Neuronal stem cell (in vitro differentiated cells): ENCODE results near the gene COL6A2.

Experiments
- DNase-seq: peaks from one replicate; pipeline ENCODE4 v3.0.0-alpha.2; 2013; ENCODE audit warnings: low spot score
- H2AFZ ChIP-seq: one replicate; pipeline ENCODE4 v1.6.1; 2013; ENCODE audit warnings: mild to moderate bottlenecking, low read length, inconsistent platforms
- H2AK5ac ChIP-seq: 2 replicates; pipeline ENCODE4 v1.6.1; 2013; ENCODE audit warnings: low read depth, mild to moderate bottlenecking, inconsistent platforms, low read length, moderate library complexity, mixed read lengths
- H2BK120ac ChIP-seq: 2 replicates; pipeline ENCODE4 v1.6.1; 2013; ENCODE audit warnings: low read depth, mild to moderate bottlenecking, inconsistent platforms, low read length, moderate library complexity, mixed read lengths
- H2BK12ac ChIP-seq: one replicate; pipeline ENCODE4 v1.6.1; 2013; ENCODE audit warnings: low read length, inconsistent platforms
- H2BK15ac ChIP-seq: 2 replicates; pipeline ENCODE4 v1.6.1; 2013; ENCODE audit warnings: mild to moderate bottlenecking, low read length, inconsistent platforms, mixed read lengths
- H2BK5ac ChIP-seq: one replicate; pipeline ENCODE4 v1.6.1; 2013; ENCODE audit warnings: inconsistent platforms, mild to moderate bottlenecking, low read length, moderate library complexity
- H3K14ac ChIP-seq: one replicate; pipeline ENCODE4 v1.6.1; 2013; ENCODE audit warnings: low read length, inconsistent platforms
- H3K18ac ChIP-seq: 2 replicates; pipeline ENCODE4 v1.6.1; 2013; ENCODE audit warnings: low read length, inconsistent platforms
- H3K23ac ChIP-seq: 2 replicates; pipeline ENCODE4 v1.6.1; 2013; ENCODE audit warnings: low read depth, mild to moderate bottlenecking, mixed read lengths, low read length, inconsistent platforms; ENCODE audit not compliant: poor library complexity
- H3K27ac ChIP-seq: replicated peaks from 3 replicates; pipeline ENCODE4 v1.5.1; 2013; ENCODE audit warnings: low read length, inconsistent platforms
- H3K27me3 ChIP-seq, 3 experiments: 2 replicates each; pipeline ENCODE4 v1.6.1; 2013; ENCODE audit warnings: low read length in 3 of 3, mild to moderate bottlenecking in 2 of 3, inconsistent platforms in 1 of 3, low read depth in 1 of 3, mixed read lengths in 1 of 3, moderate library complexity in 1 of 3; ENCODE audit not compliant: control insufficient read depth in 3 of 3, insufficient read depth in 3 of 3
- H3K36me3 ChIP-seq, 2 donors: replicated peaks in 1 of 2; 2 replicates each; pipeline ENCODE4 v1.6.1; 2013; ENCODE audit warnings: low read length in 2 of 2; ENCODE audit not compliant: control insufficient read depth in 2 of 2, insufficient read depth in 2 of 2
- H3K4ac ChIP-seq: 2 replicates; pipeline ENCODE4 v1.6.1; 2013; ENCODE audit warnings: inconsistent platforms, mild to moderate bottlenecking, low read length, moderate library complexity
- H3K4me1 ChIP-seq, 2 donors: 1 replicate in 1 of 2; 2 replicates in 1 of 2; pipeline ENCODE4 v1.6.1; 2013; ENCODE audit warnings: low read length in 2 of 2, low read depth in 1 of 2; ENCODE audit not compliant: control insufficient read depth in 2 of 2, insufficient read depth in 1 of 2
- H3K4me2 ChIP-seq: one replicate; pipeline ENCODE4 v1.6.1; 2013; ENCODE audit warnings: mild to moderate bottlenecking, low read length, inconsistent platforms; ENCODE audit not compliant: insufficient read depth, poor library complexity, severe bottlenecking
- H3K4me3 ChIP-seq, 2 donors: 2 replicates each; pipeline ENCODE4 v1.5.1; 2013; ENCODE audit warnings: low read length in 2 of 2, mild to moderate bottlenecking in 2 of 2, inconsistent platforms in 1 of 2, moderate library complexity in 1 of 2
- H3K79me1 ChIP-seq: one replicate; pipeline ENCODE4 v1.6.1; 2013; ENCODE audit warnings: low read depth, mild to moderate bottlenecking, inconsistent platforms, low read length, moderate library complexity
- H3K9ac ChIP-seq: one replicate; pipeline ENCODE4 v1.6.1; 2013; ENCODE audit warnings: mild to moderate bottlenecking, low read depth, low read length, inconsistent platforms; ENCODE audit not compliant: poor library complexity
- H3K9me3 ChIP-seq, 2 donors: replicated peaks in 1 of 2; 2 replicates each; pipeline versions ENCODE3 to v1.6.1; 2013; ENCODE audit warnings: low read length in 2 of 2, mild to moderate bottlenecking in 2 of 2, inconsistent platforms in 1 of 2, low read depth in 1 of 2, mixed read lengths in 1 of 2, moderate library complexity in 1 of 2; ENCODE audit not compliant: control insufficient read depth in 2 of 2, insufficient read depth in 1 of 2
- H4K8ac ChIP-seq: one replicate; pipeline ENCODE4 v1.6.1; 2013; ENCODE audit warnings: low read depth, mild to moderate bottlenecking, inconsistent platforms, low read length, moderate library complexity
- H4K91ac ChIP-seq: one replicate; pipeline ENCODE4 v1.6.1; 2013; ENCODE audit warnings: low read length, low read depth, mild to moderate bottlenecking, inconsistent platforms; ENCODE audit not compliant: poor library complexity
- WGBS, 2 donors: extraction: QIAGEN DNeasy Blood & Tissue Kit; methylation state at CpG; one replicate each; pipeline ENCODE4 v1.1.7; 2013; ENCODE audit warnings: missing lambda C conversion rate in 2 of 2, mixed read lengths in 1 of 2; ENCODE audit not compliant: insufficient read length in 2 of 2, insufficient replicate concordance in 1 of 2; ENCODE audit errors: extremely low coverage in 2 of 2; 5-methylcytosine and 5-hydroxymethylcytosine counted together

The COL6A2 gene

GRCh38 chr21:46149205-46149901 is 51.4 kb downstream of the COL6A2 start:
- H2BK15ac ChIP-seq = peak overlapping the region; percentile 3
- no CpG with 5 or more reads among the region's 22 CpGs for WGBS, 2 donors
- H2BK5ac ChIP-seq = no peak overlapping the region
- H3K27me3 ChIP-seq = no peaks in the 10 kb centered on the region
- no peak overlapping the region for H3K4me3 ChIP-seq
- H3K4ac ChIP-seq = no peak overlapping the region
- H3K14ac ChIP-seq = peak overlapping the region; percentile 97
- H3K4me2 ChIP-seq = no peak overlapping the region
- no peaks in the 10 kb centered on the region for H3K36me3 ChIP-seq
- no peak for DNase-seq
- H2AFZ ChIP-seq = no peak overlapping the region
- no peak overlapping the region for H3K23ac ChIP-seq
- H4K91ac ChIP-seq = no peak overlapping the region
- no peak overlapping the region for H3K9ac ChIP-seq
- H4K8ac ChIP-seq = no peak overlapping the region
- H3K79me1 ChIP-seq = peaks cover 6% of the 10 kb centered on the region
- H2AK5ac ChIP-seq = peak overlapping the region; percentile 84
- peaks cover 0 to 2% of the 10 kb centered on the region in 2 donors for H3K9me3 ChIP-seq
- H3K4me1 ChIP-seq = peaks cover 7 to 15% of the 10 kb centered on the region in 2 donors
- H2BK12ac ChIP-seq = no peak overlapping the region
- H3K27ac ChIP-seq = no peak overlapping the region
- peak overlapping the region; percentile 57 for H3K18ac ChIP-seq
- H2BK120ac ChIP-seq = no peak overlapping the region

GRCh38 chr21:46150073-46150472 is 52.2 kb downstream of the COL6A2 start:
- Histone ChIP-seq H3K14ac (no peak overlapping the region), H4K8ac (no peak overlapping the region), H3K9me3 (no peaks in the 10 kb centered on the region), H3K23ac (peak overlapping the region; percentile 43), H3K4me2 (no peak overlapping the region), H2AK5ac (peak overlapping the region; percentile 84), H3K4me3 (no peak overlapping the region), H2BK15ac (peak overlapping the region; percentile 85), H4K91ac (no peak overlapping the region), H3K4ac (no peak overlapping the region), H3K9ac (peak overlapping the region; percentile 21), H3K27me3 (no peaks in the 10 kb centered on the region), H3K79me1 (peaks cover 6% of the 10 kb centered on the region), H3K27ac (no peak overlapping the region), H2BK5ac (no peak overlapping the region), H2AFZ (no peak overlapping the region), H3K18ac (peak overlapping the region; percentile 71), H3K4me1 (peaks cover 7 to 15% of the 10 kb centered on the region in 2 donors), H2BK120ac (no peak overlapping the region), H3K36me3 (no peaks in the 10 kb centered on the region), H2BK12ac (no peak overlapping the region)
- DNase-seq = no peak
- WGBS, 2 donors = no CpG with 5 or more reads among the region's 19 CpGs

GRCh38 chr21:46150491-46151121 is 52.7 kb downstream of the COL6A2 start:
- Histone ChIP-seq H3K27me3 (no peaks in the 10 kb centered on the region), H3K23ac (peak overlapping the region; percentile 43), H3K4me2 (no peak overlapping the region), H3K4me3 (no peak overlapping the region), H2BK15ac (peak overlapping the region; percentile 98), H2BK5ac (peak overlapping the region; percentile 53), H3K4ac (no peak overlapping the region), H2BK120ac (no peak overlapping the region), H4K8ac (peak overlapping the region; percentile 65), H2AFZ (no peak overlapping the region), H3K9me3 (no peaks in the 10 kb centered on the region), H3K9ac (no peak overlapping the region), H3K79me1 (peaks cover 6% of the 10 kb centered on the region), H3K27ac (no peak overlapping the region), H3K36me3 (no peaks in the 10 kb centered on the region), H3K4me1 (peaks cover 8 to 19% of the 10 kb centered on the region in 2 donors), H2AK5ac (peak overlapping the region; percentile 97), H4K91ac (no peak overlapping the region), H2BK12ac (peak overlapping the region; percentile 84), H3K18ac (peak overlapping the region; percentile 85), H3K14ac (no peak overlapping the region)
- WGBS, 2 donors = no CpG with 5 or more reads among the region's 24 CpGs
- no peak for DNase-seq

GRCh38 chr21:46151261-46151988 is 53.5 kb downstream of the COL6A2 start:
- Histone ChIP-seq H3K36me3 (peaks cover 0 to 4% of the 10 kb centered on the region in 2 donors), H3K27ac (no peak overlapping the region), H3K9ac (no peak overlapping the region), H2BK12ac (peak overlapping the region; percentile 58), H3K4ac (peak overlapping the region; percentile 53), H3K23ac (no peak overlapping the region), H3K79me1 (peaks cover 5% of the 10 kb centered on the region), H2BK15ac (peak overlapping the region; percentile 99), H2BK120ac (no peak overlapping the region), H3K18ac (peak overlapping the region; percentile 85), H2BK5ac (peak overlapping the region; percentile 75), H3K4me2 (no peak overlapping the region), H3K27me3 (no peaks in the 10 kb centered on the region), H2AK5ac (peak overlapping the region; percentile 97), H3K4me1 (peaks cover 15 to 25% of the 10 kb centered on the region in 2 donors), H3K14ac (peak overlapping the region; percentile 56), H3K9me3 (peaks cover 0 to 3% of the 10 kb centered on the region in 2 donors), H4K8ac (no peak overlapping the region), H3K4me3 (no peak overlapping the region), H2AFZ (no peak overlapping the region), H4K91ac (no peak overlapping the region)
- no peak for DNase-seq
- no CpG with 5 or more reads among the region's 47 CpGs for WGBS, 2 donors
